ENCODE measurements around the gene YOD1. TPM values are rescaled to one million over a fixed set of nuclear protein-coding genes. Genes with fewer than 3 reads are reported as not detected.

Gene YOD1
- 11.2 and 12.8 TPM in 2 replicates for total RNA-seq

GRCh38 chr1:207051191-207051943 is at the start of gene YOD1:
YOD1 (minus strand) TSS chr1:207051208; CDS start chr1:207051030, 178 bp downstream.

GRCh38 chr1:207088701-207089626 is 38.0 kb upstream of the YOD1 start, which contains the start of gene C4BPB:
C4BPB (plus strand) TSS chr1:207088860; CDS start chr1:207089532, 672 bp downstream.

GRCh38 chr1:207052911-207053769 is 2.1 kb upstream of the YOD1 start, which contains the start of gene PFKFB2:
PFKFB2 (plus strand) TSS chr1:207053275; CDS start chr1:207054718, 1,443 bp downstream.

GRCh38 chr1:207032528-207033017 is 18.4 kb downstream of the YOD1 start, which contains the start of gene C1orf116:
C1orf116 (minus strand) TSS chr1:207032756; CDS start chr1:207027598, 5,158 bp downstream.

Other genes starting within 250 kb of the YOD1 start
- not detected in 2 replicates for gene IL20, start 185.6 kb downstream of the YOD1 start, total RNA-seq
- gene IL24, start 153.8 kb downstream of the YOD1 start, total RNA-seq = 0.16 TPM in 1 of 2 replicates, not detected in the other
- gene FCMR, start 129.3 kb downstream of the YOD1 start, total RNA-seq = 0.32 and 0.73 TPM in 2 replicates
- gene PIGR, start 104.7 kb downstream of the YOD1 start, total RNA-seq = under 0.01 TPM in 1 of 2 replicates, not detected in the other
- not detected in 2 replicates for gene FCAMR, start 80.7 kb downstream of the YOD1 start, total RNA-seq
- 0.12 and 0.16 TPM in 2 replicates for gene C1orf116, start 18.5 kb downstream of the YOD1 start, total RNA-seq
- 8.1 and 15.7 TPM in 2 replicates for gene PFKFB2, start 2.1 kb upstream of the YOD1 start, total RNA-seq
- 0.24 and 0.32 TPM in 2 replicates for gene C4BPB, start 37.7 kb upstream of the YOD1 start, total RNA-seq
- not detected in 2 replicates for gene C4BPA, start 53.0 kb upstream of the YOD1 start, total RNA-seq

All from hair follicle dermal papilla cell (primary cell).